ENCODE data around the gene CALR3. TPM values are rescaled to one million over a fixed set of nuclear protein-coding genes. Genes with fewer than 3 reads are reported as not detected.
"Not testable (repeated sequence)": the region's sequence is repeated elsewhere in the genome, so short reads cannot be mapped to it uniquely, and the experiment has no call there.

CALR3 gene
- total RNA-seq, 1 donor from 2014 or later, result not detected

DNA sequence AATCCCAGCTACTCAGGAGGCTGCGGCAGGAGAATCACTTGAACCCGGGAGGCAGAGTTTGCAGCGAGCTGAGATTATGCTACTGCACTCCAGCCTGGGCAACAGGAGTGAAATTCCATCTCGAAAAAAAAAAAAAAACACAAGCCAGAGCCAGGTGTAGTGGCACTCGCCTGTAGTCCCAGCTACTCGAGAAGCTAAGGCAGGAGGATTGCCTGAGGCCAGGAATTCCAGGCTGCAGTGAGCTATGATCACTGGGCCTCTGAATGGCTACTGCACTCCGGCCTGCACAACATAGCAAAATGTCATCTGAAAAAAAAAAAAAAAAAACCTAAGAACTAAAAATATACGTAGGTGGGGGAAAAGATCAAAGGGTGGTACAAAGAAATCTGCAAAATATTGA lies 43.6 kb downstream of the CALR3 start:
- Mint-ChIP-seq H3K27me3 (ENCODE audit: low read depth) (no peaks in the 10 kb centered on the region), H3K4me3 (ENCODE audit: unreplicated experiment) (no peak overlapping the region), H3K4me1 (ENCODE audit: low read depth) (peaks cover 54% of the 10 kb centered on the region), H3K9me3 (ENCODE audit: low read depth) (no peaks in the 10 kb centered on the region), H3K36me3 (ENCODE audit: low read depth) (peaks cover 2% of the 10 kb centered on the region), H3K27ac (ENCODE audit: unreplicated experiment) (peak overlapping the region; percentile 68)
- no peak for DNase-seq (ENCODE audit: low spot score)
- TF ChIP-seq, protein P1, sequence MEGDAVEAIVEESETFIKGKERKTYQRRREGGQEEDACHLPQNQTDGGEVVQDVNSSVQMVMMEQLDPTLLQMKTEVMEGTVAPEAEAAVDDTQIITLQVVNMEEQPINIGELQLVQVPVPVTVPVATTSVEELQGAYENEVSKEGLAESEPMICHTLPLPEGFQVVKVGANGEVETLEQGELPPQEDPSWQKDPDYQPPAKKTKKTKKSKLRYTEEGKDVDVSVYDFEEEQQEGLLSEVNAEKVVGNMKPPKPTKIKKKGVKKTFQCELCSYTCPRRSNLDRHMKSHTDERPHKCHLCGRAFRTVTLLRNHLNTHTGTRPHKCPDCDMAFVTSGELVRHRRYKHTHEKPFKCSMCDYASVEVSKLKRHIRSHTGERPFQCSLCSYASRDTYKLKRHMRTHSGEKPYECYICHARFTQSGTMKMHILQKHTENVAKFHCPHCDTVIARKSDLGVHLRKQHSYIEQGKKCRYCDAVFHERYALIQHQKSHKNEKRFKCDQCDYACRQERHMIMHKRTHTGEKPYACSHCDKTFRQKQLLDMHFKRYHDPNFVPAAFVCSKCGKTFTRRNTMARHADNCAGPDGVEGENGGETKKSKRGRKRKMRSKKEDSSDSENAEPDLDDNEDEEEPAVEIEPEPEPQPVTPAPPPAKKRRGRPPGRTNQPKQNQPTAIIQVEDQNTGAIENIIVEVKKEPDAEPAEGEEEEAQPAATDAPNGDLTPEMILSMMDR (IDR thresholded peaks at IDR 0.05), result no peak

DNA sequence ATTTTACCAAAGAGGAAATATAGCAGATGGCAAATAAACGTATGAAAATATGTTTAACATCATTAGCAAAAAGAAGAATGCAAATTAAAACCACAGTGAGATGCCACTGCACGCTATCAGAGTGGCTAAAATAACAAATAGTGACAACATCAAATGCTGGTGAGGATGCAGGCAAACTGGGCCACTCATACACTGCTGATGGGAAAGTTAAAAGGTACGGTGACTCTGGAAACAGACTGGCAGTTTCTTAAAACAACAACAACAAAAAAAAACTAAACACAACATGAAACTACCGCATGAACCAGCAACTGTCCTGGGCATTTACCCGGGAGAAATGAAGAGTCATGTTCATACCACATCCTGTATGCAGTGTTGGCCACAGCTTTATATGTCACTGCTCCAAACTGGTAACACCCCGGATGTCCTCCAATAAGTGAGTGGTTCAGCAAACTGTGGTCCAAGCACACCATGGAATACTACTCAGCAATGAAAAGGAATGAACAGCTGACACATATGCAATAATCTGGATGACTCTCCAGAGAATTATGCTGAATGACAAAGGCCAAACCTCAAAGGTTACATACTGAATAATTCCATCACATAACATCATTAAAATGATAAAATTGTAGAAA lies 46.5 kb downstream of the CALR3 start:
- no peak for DNase-seq (ENCODE audit: low spot score)
- Mint-ChIP-seq H3K36me3 (ENCODE audit: low read depth) (peaks cover 2% of the 10 kb centered on the region), H3K4me3 (ENCODE audit: unreplicated experiment) (no peak overlapping the region), H3K27ac (ENCODE audit: unreplicated experiment) (peak overlapping the region; percentile 13), H3K27me3 (ENCODE audit: low read depth) (no peaks in the 10 kb centered on the region), H3K9me3 (ENCODE audit: low read depth) (no peaks in the 10 kb centered on the region), H3K4me1 (ENCODE audit: low read depth) (peaks cover 60% of the 10 kb centered on the region)
- TF ChIP-seq, protein P1 (IDR thresholded peaks at IDR 0.05), result no peak

DNA sequence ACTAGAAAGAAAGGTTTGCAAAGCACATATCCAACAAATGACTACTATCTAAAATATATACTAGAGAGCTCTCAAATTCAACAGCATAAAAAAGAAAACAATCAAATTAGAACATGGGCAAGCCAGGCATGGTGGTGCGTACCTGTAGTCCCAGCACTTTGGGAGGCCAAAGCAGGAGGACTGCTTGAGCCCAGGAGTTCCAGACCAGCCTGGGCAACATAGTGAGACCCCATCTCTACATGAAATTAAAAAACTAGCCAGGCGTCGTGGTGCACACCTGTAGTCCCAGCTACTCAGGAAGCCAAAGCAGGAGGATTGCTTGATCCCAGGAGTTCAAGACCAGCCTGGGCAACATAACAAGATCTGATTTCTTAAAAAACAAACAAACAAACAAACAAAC lies 47.1 kb downstream of the CALR3 start:
- H3K36me3 Mint-ChIP-seq (ENCODE audit: low read depth); H3K9me3 Mint-ChIP-seq (ENCODE audit: low read depth); H3K27me3 Mint-ChIP-seq (ENCODE audit: low read depth); DNase-seq (ENCODE audit: low spot score); H3K4me3 Mint-ChIP-seq (ENCODE audit: unreplicated experiment): not testable (repeated sequence)
- peaks cover 57% of the 10 kb centered on the region for H3K4me1 Mint-ChIP-seq (ENCODE audit: low read depth)
- peak overlapping the region; percentile 13 for H3K27ac Mint-ChIP-seq (ENCODE audit: unreplicated experiment)

DNA sequence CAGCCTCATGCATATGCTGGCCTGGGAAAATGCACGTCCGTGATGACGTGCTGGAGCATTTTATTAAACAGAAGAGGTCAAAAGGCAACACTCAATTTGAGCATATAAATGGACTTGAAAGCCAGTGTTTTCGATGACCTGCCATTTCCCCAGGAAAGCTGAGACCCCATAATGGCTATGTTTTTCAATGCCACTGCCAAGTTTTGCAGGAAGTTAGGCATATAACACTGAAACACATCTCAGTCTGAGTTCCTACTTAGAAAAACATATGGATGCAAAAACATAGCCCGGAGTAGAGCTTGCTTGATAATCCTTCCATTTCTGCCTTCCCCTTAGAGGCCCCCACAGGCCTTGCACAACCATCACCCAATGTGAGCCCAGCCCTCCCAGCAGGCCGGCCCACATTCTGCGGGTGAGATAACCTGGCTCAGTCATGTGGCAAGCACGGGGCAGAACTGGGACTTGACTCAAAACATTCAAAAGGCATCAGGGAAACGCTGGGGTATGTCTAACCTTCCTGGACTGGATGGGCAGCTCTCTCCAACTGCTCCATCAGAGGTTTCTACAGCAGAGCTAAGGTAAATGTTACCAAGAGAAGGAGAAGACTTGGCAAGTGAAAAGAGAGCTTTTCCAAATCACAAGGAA lies 49.1 kb downstream of the CALR3 start:
- TF ChIP-seq, protein P1 (IDR thresholded peaks at IDR 0.05), result no peak
- peaks cover 2% of the 10 kb centered on the region for H3K36me3 Mint-ChIP-seq (ENCODE audit: low read depth)

DNA sequence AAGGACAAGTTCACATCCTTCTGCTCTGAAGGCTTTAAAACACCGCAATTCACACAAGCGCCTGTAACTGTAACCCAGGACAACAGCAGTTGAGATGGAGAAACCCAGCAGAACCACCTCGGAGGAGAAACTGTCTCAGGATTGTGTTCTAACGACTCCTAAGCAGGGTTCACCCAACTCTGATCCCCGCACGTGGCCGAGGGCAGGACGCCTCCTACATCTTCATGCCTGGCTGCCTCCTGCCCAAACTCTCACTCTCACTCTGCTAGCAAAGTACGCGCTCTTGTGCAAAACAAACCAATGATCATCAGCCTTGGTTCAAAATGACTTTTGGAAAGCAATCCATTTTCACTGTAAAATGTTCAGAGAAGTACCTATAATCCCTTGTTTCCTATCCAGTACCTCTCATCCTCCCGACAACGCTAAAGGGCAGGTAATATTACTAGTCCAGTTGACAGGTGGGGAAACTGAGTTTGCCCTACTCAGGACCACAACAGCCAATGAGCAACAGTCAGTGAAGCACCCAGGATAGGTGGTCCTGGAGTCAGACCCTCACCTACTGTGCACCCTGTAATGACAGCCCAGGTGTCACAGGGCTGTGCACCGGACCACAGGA lies 49.8 kb downstream of the CALR3 start:
- Mint-ChIP-seq H3K9me3 (ENCODE audit: low read depth) (no peaks in the 10 kb centered on the region), H3K27me3 (ENCODE audit: low read depth) (no peaks in the 10 kb centered on the region), H3K4me1 (ENCODE audit: low read depth) (peaks cover 64% of the 10 kb centered on the region), H3K4me3 (ENCODE audit: unreplicated experiment) (no peak overlapping the region), H3K36me3 (ENCODE audit: low read depth) (peaks cover 2% of the 10 kb centered on the region), H3K27ac (ENCODE audit: unreplicated experiment) (peak overlapping the region; percentile 62)
- TF ChIP-seq, protein P1 (IDR thresholded peaks at IDR 0.05), result no peak
- DNase-seq (ENCODE audit: low spot score), result no peak

More for the DNA sequence above, 49.1 kb downstream of the CALR3 start:
- Mint-ChIP-seq H3K4me3 (ENCODE audit: unreplicated experiment) (no peak overlapping the region), H3K27me3 (ENCODE audit: low read depth) (no peaks in the 10 kb centered on the region), H3K27ac (ENCODE audit: unreplicated experiment) (peak overlapping the region; percentile 92), H3K4me1 (ENCODE audit: low read depth) (peaks cover 65% of the 10 kb centered on the region), H3K9me3 (ENCODE audit: low read depth) (no peaks in the 10 kb centered on the region)
- no peak for DNase-seq (ENCODE audit: low spot score)
